Activated CD4-positive, alpha-beta T cell treated with anti-CD3 and anti-CD28 coated beads for 48 hours (primary cell): ENCODE data around the gene ALG8.
"Not testable (repeated sequence)": the region's sequence is repeated elsewhere in the genome, so short reads cannot be mapped to it uniquely, and the experiment has no call there.

Experiments
- DNase-seq: peaks from one replicate; pipeline ENCODE4 v3.0.0-alpha.2; 2020

ALG8 gene

GRCh38 chr11:78139422-78140391 is at the start of gene ALG8:
ALG8 (minus strand) TSS chr11:78139626; CDS start chr11:78139588, 38 bp downstream.
- peak; percentile 98 for DNase-seq

DNA sequence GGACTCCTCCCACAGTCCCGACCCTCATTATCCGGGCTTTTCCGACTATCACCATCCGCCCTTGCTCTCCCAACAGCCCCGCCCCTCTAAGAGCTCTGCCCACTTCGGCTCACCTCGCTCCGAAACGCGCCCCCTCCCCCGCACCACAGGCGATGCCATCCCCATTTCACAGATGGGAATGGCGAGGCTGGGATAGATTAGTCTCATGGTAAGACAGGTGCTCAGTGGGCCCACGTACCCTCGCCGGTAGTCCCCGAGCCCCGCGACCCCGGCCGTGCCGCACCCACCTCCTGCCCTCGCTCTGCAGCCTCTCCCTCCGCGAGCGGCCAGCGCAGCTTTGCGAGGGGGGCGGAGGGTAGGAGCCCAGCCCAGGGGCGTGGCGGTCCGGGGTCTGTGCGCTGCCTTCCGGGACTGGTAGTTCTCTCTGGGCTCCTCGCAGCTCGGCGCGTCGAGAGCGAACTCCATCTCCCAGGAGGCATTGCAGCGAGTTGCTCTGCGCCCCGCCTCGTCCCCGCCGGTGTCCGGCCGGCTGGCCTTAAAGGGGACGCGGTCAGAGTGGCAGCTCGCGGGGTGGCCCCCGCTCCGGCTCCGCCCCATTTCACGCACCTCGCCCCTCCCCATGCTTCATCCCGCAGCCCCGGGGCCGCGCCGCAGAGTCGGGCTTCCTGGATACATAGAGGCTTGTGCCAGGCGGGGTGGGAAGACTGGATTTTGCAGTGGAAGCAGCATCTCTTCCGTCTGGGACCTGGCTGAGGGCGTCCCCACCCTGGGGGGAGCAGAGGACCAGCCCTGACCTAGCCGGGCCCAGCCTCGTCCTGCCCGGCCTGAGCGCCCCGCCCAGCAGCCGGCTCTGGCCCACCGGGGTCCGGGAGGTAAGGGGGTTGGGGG is 49.1 kb upstream of the ALG8 start, which contains the start of the genes KCTD21 and USP35:
KCTD21 (minus strand) TSS at position 341 of the 888 bp plus-strand sequence. CDS start 14,072 bp downstream, outside the sequence.
USP35 (plus strand) TSS at position 634 of the 888 bp plus-strand sequence. CDS start 7,327 bp downstream, outside the sequence.
- peak; percentile 96 for DNase-seq

DNA sequence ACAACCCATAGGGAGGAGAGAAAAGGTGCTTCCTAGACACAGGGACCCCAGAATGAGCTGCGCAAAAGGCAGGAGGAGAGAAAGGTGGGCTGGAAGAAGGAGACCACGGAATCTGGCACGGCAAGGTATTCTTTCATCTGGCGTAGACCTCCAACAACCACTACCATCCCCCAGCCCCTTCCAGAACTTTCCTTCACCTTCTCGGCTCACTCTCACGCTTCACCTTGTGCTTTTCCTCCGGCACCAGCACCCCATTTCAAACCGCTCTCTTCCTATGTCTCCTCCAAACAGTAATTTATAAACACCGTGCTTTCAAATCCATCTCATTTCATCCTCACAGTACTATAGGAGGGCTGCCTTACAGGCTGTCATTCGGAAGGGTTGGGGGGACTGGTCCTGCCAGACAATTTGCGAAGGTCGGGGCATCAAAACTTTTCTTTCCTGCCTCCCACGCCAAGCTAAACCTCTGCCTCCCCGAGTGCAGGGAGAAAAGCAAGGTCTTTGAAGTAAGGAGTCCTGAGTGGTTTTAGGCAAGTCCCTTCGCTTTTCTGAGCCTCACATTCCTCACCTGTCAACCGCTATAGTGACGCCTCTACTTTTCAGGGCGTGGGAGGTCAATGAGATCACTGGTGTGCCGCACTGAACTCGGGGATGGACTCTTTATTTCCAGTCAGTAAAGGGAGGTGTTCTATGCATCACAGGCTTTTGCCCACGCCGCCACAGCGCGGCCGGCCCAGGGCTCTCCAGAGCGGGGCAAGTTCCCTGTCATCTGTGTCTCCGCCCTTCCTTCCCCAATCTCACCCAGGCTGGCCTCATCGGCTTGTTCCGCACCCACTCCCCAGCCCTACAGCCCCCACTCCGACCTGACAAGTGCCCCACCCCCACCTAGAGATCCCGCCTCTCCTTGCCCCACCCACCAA is 48.2 kb upstream of the ALG8 start:
- peak; percentile 87 for DNase-seq

GRCh38 chr11:78181185-78181584 is 41.8 kb upstream of the ALG8 start:
- DNase-seq: no peak

DNA sequence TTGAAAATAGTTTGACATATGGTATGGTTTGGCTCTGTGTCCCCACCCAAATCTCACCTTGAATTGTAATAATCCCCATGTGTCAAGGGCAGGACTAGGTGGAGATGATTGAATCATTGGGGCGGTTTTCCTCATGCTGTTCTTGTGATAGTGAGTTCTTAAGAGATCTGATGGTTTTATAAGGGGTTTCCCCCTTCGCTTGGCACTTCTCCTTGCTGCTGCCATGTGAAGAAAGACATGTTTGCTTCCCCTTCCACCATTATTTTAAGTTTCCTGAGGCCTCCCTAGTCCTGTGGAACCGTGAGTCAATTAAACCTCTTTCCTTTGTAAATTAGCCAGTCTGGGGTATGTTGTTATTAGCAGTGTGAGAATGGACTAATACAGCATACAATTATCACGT is 41.3 kb upstream of the ALG8 start:
- DNase-seq: no peak

DNA sequence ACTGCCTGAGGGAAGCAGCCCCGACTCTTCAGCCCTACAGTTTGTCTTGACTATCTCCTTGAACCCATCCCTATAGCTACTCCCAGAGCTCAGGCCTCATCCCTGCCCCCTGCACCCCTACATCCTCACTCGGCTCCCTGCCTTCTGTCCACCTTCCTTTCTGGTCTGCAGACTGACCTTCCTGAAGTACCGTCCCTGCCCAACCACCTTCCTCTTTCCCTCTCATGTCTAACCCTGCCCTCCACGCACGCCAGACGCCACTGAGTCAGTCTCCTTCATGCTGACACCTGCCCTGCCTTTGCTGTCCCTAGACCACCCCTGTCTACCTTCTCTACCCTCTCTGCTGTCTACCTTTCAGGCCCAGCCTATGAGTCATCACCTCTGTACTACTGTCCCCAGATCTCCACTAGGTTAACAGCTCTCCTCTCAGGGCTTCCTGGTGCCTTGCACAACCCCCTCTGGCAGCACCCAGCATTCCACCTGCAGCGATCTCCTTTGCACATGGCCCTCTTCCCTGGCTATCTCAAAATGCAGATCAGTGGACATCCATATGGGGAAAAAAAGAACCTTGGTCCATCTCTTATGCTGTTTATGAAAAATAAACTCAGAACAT is 40.1 kb upstream of the ALG8 start:
- no peak for DNase-seq

DNA sequence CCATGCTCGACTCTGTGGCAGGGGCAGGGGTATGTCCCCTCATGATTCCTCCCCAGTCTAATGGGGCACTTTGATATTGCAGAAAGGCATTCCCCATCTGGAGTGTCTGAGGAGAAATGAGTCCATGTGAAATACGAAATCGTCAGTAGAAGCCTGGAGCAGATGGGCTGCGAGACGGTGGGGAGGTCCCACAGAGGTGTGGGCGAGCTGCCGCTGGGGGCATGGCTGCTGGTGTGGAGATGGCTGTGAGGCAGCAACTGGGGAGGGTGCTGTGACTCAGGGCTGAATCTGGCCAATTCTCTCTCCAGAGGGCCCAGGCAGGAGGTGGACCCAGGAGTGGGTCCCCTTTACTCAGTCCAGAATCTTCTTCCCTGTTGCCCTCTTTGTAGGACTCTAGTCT is 37.8 kb upstream of the ALG8 start:
- no peak for DNase-seq

DNA sequence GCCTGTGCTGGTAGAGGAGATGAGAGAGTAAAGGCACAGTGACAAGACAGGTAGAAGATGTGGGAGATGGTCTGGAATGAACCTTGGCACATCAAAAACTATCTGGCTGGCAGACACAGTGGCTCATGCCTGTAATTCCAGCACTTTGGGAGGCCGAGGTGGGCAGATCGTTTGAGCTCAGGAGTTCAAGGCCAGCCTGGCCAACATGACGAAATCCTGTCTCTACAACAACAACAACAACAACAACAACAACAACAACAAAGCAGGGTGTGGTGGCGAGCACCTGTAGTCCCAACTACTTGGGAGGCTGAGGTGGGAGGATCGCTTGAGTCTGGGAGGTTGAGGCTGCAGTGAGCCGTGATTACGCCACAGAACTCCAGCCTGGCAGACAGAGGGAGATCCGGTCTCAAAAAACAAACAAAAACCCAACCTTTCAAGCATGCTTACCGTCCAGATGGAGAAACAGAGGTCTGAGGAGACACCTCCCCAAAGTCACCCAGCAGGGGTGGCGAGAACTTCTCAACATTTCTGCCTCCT is 37.2 kb upstream of the ALG8 start:
- DNase-seq: no peak

DNA sequence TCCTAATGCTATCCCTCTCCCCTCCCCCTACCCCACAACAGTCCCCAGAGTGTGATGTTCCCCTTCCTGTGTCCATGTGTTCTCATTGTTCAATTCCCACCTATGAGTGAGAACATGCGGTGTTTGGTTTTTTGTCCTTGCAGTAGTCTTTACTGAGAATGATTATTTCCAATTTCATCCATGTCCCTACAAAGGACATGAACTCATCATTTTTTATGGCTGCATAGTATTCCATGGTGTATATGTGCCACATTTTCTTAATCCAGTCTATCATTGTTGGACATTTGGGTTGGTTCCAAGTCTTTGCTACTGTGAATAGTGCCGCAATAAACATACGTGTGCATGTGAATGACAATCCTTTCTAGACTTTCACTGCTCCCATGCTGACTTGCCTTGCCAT is 36.4 kb upstream of the ALG8 start:
- not testable (repeated sequence) for DNase-seq

DNA sequence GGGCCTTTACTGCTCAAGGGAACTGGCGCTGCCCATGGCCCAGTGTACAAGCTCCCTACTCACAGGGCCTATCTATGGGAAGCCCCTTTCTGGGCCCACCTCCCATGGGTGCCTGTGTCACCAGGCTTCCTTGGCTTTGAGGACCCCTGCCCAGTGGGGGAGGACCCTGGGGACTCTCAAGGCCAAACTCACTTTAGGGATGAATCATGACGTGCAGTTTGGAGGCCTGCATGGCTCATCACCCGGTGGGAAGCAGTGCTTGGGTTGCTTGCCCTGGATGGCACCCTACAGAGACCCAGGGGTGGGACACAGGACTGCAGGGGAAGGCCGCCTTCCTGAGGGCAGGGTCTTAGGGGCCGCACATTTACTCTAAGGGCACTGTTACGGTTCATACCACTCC is 32.5 kb upstream of the ALG8 start:
- no peak for DNase-seq

DNA sequence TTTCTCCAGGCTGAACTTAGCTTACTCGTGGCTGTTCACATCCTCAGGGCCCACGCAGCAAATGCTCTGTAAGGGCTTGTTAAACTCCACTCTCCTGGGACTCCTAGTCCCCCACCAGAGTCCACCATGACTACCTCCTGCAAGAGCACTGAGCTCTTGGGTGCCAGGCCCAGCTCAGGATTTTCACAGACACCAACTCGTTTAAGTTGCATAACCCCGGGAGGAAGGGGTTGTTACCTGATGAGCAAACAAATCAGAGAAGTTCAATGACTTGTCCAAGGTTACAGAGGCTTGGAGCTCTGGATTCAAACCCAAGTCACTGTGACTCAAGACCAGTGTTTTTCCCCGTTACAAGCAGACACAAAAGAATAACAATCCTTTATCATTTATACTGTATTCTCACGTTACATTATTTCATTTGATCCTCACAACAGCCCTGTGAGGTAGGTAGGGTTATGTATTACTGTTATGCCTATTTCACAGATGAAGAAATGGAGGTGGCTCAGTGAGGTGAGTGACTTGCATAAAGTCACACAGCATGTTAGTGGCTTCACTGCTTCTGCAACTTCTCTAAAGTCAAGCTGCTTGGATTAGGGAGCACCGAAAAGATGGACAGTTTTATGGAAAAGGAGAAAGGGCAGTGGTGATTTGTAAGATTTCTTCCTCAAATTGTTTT is 31.6 kb upstream of the ALG8 start:
- no peak for DNase-seq

GRCh38 chr11:78170413-78170812 is 31.0 kb upstream of the ALG8 start:
- DNase-seq: no peak

GRCh38 chr11:78168539-78169477 is 29.4 kb upstream of the ALG8 start:
- no peak for DNase-seq

GRCh38 chr11:78166855-78167469 is 27.5 kb upstream of the ALG8 start:
- no peak for DNase-seq

DNA sequence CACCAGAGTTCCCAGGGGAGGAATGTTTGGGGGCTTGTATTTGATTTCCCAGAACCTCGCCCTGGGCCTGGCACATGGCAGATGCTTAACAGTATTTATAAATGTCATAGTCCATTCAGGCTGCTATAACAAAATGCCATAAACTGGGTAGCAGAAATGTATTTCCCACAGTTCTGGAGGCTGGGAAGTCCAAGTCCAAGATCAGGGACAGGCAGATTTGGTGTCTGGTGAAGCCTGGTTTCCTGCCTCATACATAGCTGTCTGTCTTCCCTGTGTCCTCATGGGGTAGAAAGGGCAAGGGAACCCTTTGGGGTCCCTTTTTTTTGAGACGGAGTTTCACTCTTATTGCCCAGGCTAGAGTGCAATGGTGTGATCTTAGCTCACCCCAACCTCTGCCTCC is 25.0 kb upstream of the ALG8 start:
- DNase-seq: no peak

- DNase-seq: no peak
Measured at GRCh38 chr11:78163828-78164227, 24.4 kb upstream of the ALG8 start.

DNA sequence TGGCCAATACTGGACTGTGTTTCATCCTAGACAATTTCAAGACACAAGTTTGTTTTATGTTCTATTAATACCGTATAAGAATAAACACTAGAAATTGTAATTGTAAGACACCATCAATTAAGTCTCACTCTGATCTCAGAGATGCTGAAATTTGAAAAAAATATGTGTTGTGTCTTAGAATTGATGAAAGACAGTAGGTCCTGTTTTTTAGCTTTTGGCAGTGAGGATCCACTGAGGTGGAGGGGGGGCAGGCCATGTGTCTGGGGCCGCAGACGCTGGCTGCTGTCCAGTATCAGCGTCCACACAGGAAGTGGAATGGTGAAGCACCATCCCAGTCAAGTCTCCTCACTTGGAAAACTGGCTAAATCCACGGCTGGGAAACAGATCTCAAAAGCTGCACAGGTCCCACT is 22.5 kb upstream of the ALG8 start:
- no peak for DNase-seq

- no peak for DNase-seq
Measured at GRCh38 chr11:78161346-78161745, 21.9 kb upstream of the ALG8 start.

DNA sequence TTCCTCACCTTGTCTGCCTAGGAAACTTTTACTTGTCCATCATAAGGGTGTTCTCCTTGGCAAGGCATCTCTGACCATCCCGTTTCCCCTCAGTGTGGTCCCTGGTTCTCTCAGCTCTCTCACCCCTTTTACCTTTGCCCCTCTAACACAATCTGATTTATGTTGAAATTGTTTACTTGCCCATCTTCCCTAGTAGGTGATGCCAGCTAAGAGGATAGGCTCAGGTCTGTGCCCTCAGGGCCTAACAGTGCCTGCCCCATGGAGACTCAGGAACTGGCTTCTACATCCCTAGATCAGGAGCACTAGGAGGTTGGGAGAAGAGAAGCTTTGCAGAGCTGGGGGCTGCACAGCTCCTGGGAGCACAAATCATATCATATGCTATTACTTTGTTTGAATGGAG is 21.1 kb upstream of the ALG8 start:
- DNase-seq: no peak
